ENCODE results near the gene PPP2R2B.

Gene PPP2R2B

DNA sequence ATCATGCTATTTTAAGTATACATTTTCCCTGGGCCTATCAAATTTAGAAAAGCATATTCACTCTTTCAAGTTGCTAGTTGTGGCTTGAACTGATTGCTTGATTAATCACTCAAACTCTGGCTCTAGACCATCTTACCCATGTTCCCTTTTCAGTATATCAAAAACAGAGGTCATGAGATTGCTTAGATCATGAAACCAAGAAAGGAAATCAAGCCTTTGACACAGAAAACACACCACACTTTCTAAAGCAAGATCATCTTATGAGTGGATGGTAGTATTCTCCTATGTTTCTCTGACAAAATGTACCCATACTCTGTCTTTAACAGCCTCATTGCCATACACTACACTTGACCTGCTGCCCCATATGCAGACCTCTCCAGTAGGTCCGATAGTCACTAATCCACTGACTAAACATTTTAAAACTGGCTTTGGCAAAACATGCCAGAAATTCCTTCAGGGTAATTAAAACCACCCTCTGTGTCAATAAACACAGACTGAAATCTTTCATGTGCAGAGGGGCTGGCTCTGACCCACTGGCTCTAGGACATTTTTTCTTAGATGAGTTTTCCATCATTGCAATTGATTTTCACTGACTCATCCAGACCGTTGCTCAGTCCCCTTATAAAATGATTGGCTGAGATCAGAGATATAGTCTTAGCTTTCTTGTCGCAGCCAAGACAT, 18.2 kb downstream of the PPP2R2B start:
- Histone ChIP-seq H3K9ac (ENCODE audit: low read depth, low read length) (no peak overlapping the region), H3K4me3 (ENCODE audit: low read depth, low read length) (no peak overlapping the region), H3K9me3 (ENCODE audit: control insufficient read depth, insufficient read depth, low read length) (no peaks in the 10 kb centered on the region), H3K27ac (ENCODE audit: low read depth, low read length) (no peak overlapping the region), H3K36me3 (ENCODE audit: control insufficient read depth, insufficient read depth, low read length) (no peaks in the 10 kb centered on the region), H3K27me3 (ENCODE audit: control insufficient read depth, insufficient read depth, low read length) (no peaks in the 10 kb centered on the region), H3K4me1 (ENCODE audit: control insufficient read depth, insufficient read depth, low read length) (peaks cover 24% of the 10 kb centered on the region)

DNA sequence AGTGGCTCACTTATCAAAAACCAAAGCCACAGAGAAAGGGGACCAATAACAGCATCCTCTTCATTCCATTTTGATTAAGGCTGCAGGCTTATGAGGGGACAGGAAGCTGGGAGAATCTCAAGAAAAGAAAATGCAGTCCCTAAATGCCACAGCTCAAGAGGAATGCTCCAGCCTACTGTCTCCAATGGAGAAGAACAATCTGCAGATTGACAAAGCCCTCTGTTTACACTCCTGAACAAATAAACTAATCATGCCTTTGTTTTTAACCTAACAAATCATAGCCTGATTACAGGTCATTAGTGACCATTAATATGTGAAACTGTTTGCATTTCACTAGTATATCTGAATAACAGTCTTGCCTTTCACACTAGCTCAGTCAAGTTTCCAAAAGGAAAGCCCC, 26.5 kb downstream of the PPP2R2B start:
- Histone ChIP-seq H3K9me3 (ENCODE audit: control insufficient read depth, insufficient read depth, low read length) (no peaks in the 10 kb centered on the region), H3K36me3 (ENCODE audit: control insufficient read depth, insufficient read depth, low read length) (no peaks in the 10 kb centered on the region), H3K4me3 (ENCODE audit: low read depth, low read length) (no peak overlapping the region), H3K27ac (ENCODE audit: low read depth, low read length) (peak overlapping the region; percentile 69), H3K27me3 (ENCODE audit: control insufficient read depth, insufficient read depth, low read length) (no peaks in the 10 kb centered on the region), H3K4me1 (ENCODE audit: control insufficient read depth, insufficient read depth, low read length) (peaks cover 39% of the 10 kb centered on the region), H3K9ac (ENCODE audit: low read depth, low read length) (no peak overlapping the region)

DNA sequence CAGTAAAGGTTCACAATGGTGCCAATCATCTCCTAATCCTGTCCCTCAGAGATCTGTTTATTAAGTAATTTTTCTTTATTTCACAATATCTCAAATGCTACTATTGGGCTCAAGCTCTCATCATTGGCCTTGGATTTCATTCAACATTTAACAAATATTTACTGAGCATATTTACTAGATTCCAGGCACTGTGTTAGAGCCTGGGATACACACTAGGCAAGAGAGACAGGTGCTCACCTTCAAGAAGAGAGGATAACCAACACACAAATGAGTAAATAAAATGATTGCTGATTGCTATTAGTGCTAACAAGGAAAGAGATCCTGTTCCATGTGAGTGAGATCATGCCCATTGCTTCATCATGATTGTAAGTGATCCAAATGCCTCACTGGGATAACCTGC, 27.4 kb downstream of the PPP2R2B start:
- Histone ChIP-seq H3K9me3 (ENCODE audit: control insufficient read depth, insufficient read depth, low read length) (no peaks in the 10 kb centered on the region), H3K27ac (ENCODE audit: low read depth, low read length) (no peak overlapping the region), H3K27me3 (ENCODE audit: control insufficient read depth, insufficient read depth, low read length) (no peaks in the 10 kb centered on the region), H3K9ac (ENCODE audit: low read depth, low read length) (no peak overlapping the region), H3K4me3 (ENCODE audit: low read depth, low read length) (no peak overlapping the region), H3K36me3 (ENCODE audit: control insufficient read depth, insufficient read depth, low read length) (no peaks in the 10 kb centered on the region), H3K4me1 (ENCODE audit: control insufficient read depth, insufficient read depth, low read length) (peaks cover 32% of the 10 kb centered on the region)

DNA sequence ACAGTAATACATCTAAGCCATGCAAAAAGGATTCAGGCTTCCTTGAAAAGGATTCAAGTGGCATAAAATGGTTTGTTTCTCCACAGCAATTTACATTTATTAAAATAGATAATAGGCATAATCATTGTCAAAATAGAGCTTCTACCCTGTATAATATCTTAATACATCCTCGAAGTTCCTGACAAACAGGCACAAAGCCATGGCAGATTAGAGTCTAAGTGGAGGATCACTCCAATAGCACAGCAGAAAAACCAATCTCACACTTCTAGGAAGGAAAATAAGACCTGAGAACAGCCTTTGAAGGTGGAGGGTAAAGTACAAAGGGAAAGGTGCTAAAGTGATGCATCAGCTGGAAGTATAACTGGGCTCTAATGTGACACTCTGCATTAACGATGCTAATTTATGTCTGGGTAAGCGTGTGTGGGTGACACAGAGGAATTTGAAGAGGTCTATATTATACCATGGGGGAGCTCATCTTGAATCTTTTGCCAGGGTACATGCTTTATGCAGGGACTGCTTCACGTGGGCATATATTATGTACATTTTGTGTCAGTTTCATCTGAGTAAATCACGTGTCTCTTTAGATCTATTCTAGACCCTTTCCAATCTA, 28.8 kb downstream of the PPP2R2B start:
- Histone ChIP-seq H3K4me3 (ENCODE audit: low read depth, low read length) (no peak overlapping the region), H3K36me3 (ENCODE audit: control insufficient read depth, insufficient read depth, low read length) (no peaks in the 10 kb centered on the region), H3K27me3 (ENCODE audit: control insufficient read depth, insufficient read depth, low read length) (no peaks in the 10 kb centered on the region), H3K9me3 (ENCODE audit: control insufficient read depth, insufficient read depth, low read length) (no peaks in the 10 kb centered on the region), H3K27ac (ENCODE audit: low read depth, low read length) (no peak overlapping the region), H3K9ac (ENCODE audit: low read depth, low read length) (no peak overlapping the region), H3K4me1 (ENCODE audit: control insufficient read depth, insufficient read depth, low read length) (peaks cover 32% of the 10 kb centered on the region)

DNA sequence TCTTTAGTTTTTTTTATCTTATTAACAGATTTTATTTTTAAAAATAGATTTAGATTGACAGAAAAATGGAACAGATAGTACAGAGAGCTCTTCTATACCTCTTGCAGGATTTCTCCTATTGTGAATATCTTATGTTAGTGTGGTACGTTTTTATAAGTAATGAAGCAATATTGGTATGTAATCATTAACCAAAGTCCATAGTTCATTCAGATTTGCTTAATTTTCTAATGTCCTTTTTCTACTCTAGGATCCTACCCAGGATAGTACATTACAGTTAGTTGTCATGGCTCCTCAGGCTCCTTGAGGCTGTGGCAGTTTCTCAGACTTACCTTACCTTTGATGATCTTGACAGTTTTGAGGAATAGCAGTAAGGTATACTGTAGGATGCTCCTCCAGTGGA, 30.4 kb downstream of the PPP2R2B start:
- H3K9ac ChIP-seq (ENCODE audit: low read depth, low read length), result no peak overlapping the region
- no peak overlapping the region for H3K4me3 ChIP-seq (ENCODE audit: low read depth, low read length)
- no peaks in the 10 kb centered on the region for H3K36me3 ChIP-seq (ENCODE audit: control insufficient read depth, insufficient read depth, low read length)
- no peak overlapping the region for H3K27ac ChIP-seq (ENCODE audit: low read depth, low read length)
- no peaks in the 10 kb centered on the region for H3K27me3 ChIP-seq (ENCODE audit: control insufficient read depth, insufficient read depth, low read length)
- H3K4me1 ChIP-seq (ENCODE audit: control insufficient read depth, insufficient read depth, low read length), result peaks cover 24% of the 10 kb centered on the region
- H3K9me3 ChIP-seq (ENCODE audit: control insufficient read depth, insufficient read depth, low read length), result no peaks in the 10 kb centered on the region

DNA sequence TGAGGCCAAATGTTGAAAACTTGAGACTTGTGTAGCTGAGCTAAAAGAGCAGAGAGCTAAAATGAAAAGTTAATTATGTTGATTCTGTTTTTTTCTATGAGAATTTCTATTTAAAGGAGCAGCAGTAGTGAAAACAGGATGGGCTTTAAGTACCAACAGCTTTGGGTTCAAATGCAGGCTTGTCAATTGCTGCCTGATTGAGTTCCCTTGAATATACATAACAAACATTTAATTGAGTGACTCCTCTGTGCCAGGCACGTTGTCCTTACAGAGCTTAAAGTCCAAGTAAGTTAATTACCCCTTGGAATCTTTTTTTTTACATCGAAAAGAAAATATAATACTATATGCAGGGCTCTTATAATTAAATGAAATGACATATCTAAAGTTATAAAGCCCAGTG, 38.5 kb downstream of the PPP2R2B start:
- H3K27me3 ChIP-seq (ENCODE audit: control insufficient read depth, insufficient read depth, low read length), result no peaks in the 10 kb centered on the region
- no peak overlapping the region for H3K4me3 ChIP-seq (ENCODE audit: low read depth, low read length)
- no peak overlapping the region for H3K9ac ChIP-seq (ENCODE audit: low read depth, low read length)
- no peaks in the 10 kb centered on the region for H3K36me3 ChIP-seq (ENCODE audit: control insufficient read depth, insufficient read depth, low read length)
- H3K4me1 ChIP-seq (ENCODE audit: control insufficient read depth, insufficient read depth, low read length), result peaks cover 10% of the 10 kb centered on the region; the same call in 1 of the 2 replicates
- no peaks in the 10 kb centered on the region for H3K9me3 ChIP-seq (ENCODE audit: control insufficient read depth, insufficient read depth, low read length)
- H3K27ac ChIP-seq (ENCODE audit: low read depth, low read length), result peak overlapping the region; percentile 68

DNA sequence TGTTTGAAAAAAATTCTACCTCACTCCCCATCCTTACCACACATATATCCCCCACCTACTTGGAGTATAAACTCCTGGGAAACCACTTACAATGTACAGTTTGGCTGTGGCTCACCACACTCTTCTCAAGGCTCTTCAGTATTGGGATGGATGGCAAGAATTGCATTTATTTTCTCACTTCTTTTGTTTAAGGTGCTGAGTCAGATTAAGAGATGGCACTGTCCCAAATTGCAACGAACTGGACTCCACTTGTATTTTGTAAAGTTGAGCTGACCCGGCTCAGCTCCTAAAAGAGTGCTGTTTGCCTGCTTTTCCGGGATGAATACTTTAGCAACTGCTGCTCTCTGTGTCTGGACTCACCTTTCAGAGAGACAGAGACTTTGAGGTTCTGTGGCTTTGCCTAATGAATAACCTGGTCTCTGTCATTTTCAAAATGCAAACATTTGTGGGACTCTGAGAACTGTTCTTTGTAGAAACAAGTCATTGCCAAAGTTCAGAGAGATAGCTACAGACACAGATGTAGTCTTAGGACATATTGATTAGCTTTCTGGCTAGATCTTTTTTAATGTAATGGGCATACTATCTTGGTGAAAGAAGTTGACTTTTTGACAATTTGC, 42.2 kb downstream of the PPP2R2B start:
- no peak overlapping the region for H3K27ac ChIP-seq (ENCODE audit: low read depth, low read length)

DNA sequence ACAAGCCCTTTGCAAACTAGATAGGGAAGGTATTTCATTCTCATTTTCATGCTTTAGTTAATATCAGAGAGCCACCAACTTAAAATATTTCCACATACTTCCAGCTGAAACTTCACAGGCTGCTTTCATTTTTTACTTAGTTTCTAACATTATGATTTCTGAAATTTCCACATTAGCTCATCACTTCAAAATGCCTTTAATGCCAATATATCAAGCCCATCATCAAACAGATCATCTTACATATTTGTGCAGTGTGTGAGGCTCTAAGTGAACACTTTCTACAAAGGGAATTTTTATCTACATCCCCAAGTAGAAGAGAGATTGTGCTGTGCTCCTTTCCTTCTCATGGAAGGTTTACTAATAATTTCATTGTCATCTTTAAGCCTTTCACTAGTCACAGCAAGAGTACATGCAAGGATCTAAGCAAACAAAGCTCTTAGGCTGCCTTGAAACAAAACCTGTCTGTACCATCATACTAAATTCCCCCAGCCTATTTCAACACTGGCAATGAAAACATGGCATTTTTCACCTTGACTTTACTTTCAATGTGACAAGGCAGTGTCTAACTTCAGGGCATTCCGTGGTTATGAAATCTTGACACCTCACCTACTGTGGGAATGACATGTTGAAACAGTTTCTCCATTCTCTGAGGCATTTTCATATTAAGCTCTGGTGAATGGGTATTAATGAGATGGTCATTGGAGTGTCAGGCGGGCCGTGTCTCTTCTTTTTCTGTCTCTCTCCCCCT, 45.4 kb downstream of the PPP2R2B start:
- Histone ChIP-seq H3K27me3 (ENCODE audit: control insufficient read depth, insufficient read depth, low read length) (no peaks in the 10 kb centered on the region), H3K9me3 (ENCODE audit: control insufficient read depth, insufficient read depth, low read length) (no peaks in the 10 kb centered on the region), H3K9ac (ENCODE audit: low read depth, low read length) (no peak overlapping the region), H3K4me1 (ENCODE audit: control insufficient read depth, insufficient read depth, low read length) (peaks cover 8% of the 10 kb centered on the region; the same call in 1 of the 2 replicates), H3K36me3 (ENCODE audit: control insufficient read depth, insufficient read depth, low read length) (no peaks in the 10 kb centered on the region), H3K4me3 (ENCODE audit: low read depth, low read length) (no peak overlapping the region), H3K27ac (ENCODE audit: low read depth, low read length) (no peak overlapping the region)

More for the DNA sequence above, 42.2 kb downstream of the PPP2R2B start:
- Histone ChIP-seq H3K36me3 (ENCODE audit: control insufficient read depth, insufficient read depth, low read length) (no peaks in the 10 kb centered on the region), H3K9me3 (ENCODE audit: control insufficient read depth, insufficient read depth, low read length) (no peaks in the 10 kb centered on the region), H3K27me3 (ENCODE audit: control insufficient read depth, insufficient read depth, low read length) (no peaks in the 10 kb centered on the region), H3K9ac (ENCODE audit: low read depth, low read length) (no peak overlapping the region), H3K4me3 (ENCODE audit: low read depth, low read length) (no peak overlapping the region), H3K4me1 (ENCODE audit: control insufficient read depth, insufficient read depth, low read length) (peaks cover 10% of the 10 kb centered on the region; the same call in 1 of the 2 replicates)

DNA sequence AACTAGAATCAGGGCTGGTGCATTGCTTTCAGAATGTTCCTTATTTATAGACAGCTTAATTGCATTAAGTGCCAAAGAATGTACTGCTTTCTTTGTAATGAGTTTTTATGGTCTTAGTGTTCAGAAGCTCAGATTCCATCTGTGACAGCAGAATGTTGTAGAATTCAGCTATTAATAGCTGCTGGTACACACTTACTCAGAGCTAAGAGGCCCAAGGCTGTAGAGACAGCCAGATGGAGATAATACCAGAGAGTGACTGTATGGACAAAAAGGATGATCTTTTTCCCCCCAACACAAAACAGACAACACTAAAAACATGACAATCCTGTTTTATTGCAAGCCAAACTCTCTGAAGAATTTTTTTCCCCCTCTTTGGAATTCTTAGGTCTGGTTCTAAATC, 50.2 kb downstream of the PPP2R2B start:
- no peak overlapping the region for H3K27ac ChIP-seq (ENCODE audit: low read depth, low read length)
- no peak overlapping the region for H3K9ac ChIP-seq (ENCODE audit: low read depth, low read length)
- H3K4me3 ChIP-seq (ENCODE audit: low read depth, low read length), result no peak overlapping the region
- no peaks in the 10 kb centered on the region for H3K27me3 ChIP-seq (ENCODE audit: control insufficient read depth, insufficient read depth, low read length)
- no peaks in the 10 kb centered on the region for H3K9me3 ChIP-seq (ENCODE audit: control insufficient read depth, insufficient read depth, low read length)
- H3K4me1 ChIP-seq (ENCODE audit: control insufficient read depth, insufficient read depth, low read length), result peaks cover 20% of the 10 kb centered on the region; the same call in 1 of the 2 replicates
- no peaks in the 10 kb centered on the region for H3K36me3 ChIP-seq (ENCODE audit: control insufficient read depth, insufficient read depth, low read length)

DNA sequence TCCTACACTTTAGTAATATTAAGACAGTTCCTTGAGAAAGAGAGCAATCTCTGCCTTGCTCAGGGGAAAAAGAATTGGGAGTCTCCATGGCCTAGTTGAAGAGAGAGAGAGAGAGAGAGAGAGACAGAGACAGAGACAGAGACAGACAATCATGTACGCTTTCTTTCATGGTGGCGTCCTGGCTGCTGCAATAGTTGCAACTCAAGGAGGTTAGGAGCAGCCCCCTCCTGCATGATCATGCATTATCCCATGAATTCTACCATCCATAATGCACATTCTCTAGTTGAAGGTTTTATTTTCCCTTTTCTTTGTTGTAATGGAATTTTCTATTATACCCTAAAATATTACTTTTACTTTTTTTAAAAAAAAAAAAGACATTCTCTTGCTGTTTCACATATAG, 50.7 kb downstream of the PPP2R2B start:
- H3K4me3 ChIP-seq (ENCODE audit: low read depth, low read length), result no peak overlapping the region
- no peaks in the 10 kb centered on the region for H3K9me3 ChIP-seq (ENCODE audit: control insufficient read depth, insufficient read depth, low read length)
- no peak overlapping the region for H3K9ac ChIP-seq (ENCODE audit: low read depth, low read length)
- H3K4me1 ChIP-seq (ENCODE audit: control insufficient read depth, insufficient read depth, low read length), result peaks cover 20% of the 10 kb centered on the region; the same call in 1 of the 2 replicates
- no peaks in the 10 kb centered on the region for H3K27me3 ChIP-seq (ENCODE audit: control insufficient read depth, insufficient read depth, low read length)
- H3K27ac ChIP-seq (ENCODE audit: low read depth, low read length), result no peak overlapping the region
- no peaks in the 10 kb centered on the region for H3K36me3 ChIP-seq (ENCODE audit: control insufficient read depth, insufficient read depth, low read length)

DNA sequence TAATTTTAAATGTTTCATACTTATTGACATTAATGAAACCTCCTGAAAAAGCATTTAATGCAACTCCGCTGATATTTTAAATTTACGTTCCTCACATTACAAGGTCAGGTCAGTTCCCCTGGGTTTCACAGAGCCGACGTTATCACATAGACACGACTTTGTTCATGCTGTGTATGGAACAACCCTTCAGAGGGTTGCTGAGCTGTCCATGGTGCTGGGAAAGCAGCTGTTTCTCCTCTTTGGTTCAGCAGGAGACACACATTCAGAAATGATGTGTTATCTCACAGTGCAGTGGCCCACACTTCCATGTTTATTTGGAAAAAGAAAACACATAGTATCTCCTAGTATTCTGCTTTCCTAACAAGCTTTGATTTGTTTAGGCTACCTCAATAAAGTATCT, 53.5 kb downstream of the PPP2R2B start:
- Histone ChIP-seq H3K9me3 (ENCODE audit: control insufficient read depth, insufficient read depth, low read length) (no peaks in the 10 kb centered on the region), H3K27ac (ENCODE audit: low read depth, low read length) (no peak overlapping the region), H3K4me1 (ENCODE audit: control insufficient read depth, insufficient read depth, low read length) (peaks cover 20% of the 10 kb centered on the region; the same call in 1 of the 2 replicates), H3K27me3 (ENCODE audit: control insufficient read depth, insufficient read depth, low read length) (no peaks in the 10 kb centered on the region), H3K9ac (ENCODE audit: low read depth, low read length) (no peak overlapping the region), H3K4me3 (ENCODE audit: low read depth, low read length) (no peak overlapping the region), H3K36me3 (ENCODE audit: control insufficient read depth, insufficient read depth, low read length) (no peaks in the 10 kb centered on the region)
